CD14-positive monocyte (primary cell): Measurements from ENCODE around the gene CMYA5. TPM values are rescaled to one million over a fixed set of nuclear protein-coding genes. Genes with fewer than 3 reads are reported as not detected.

Source experiments
- DNase-seq, 3 donors: peaks; one replicate each; pipeline ENCODE4 v3.0.0-alpha.2; 2011 to 2022
- H2AFZ ChIP-seq: 2 replicates; pipeline ENCODE4 v1.6.0; 2012; ENCODE audit warnings: mild to moderate bottlenecking, low read depth, low read length, inconsistent platforms; ENCODE audit not compliant: insufficient read depth, poor library complexity, severe bottlenecking
- H3K27ac ChIP-seq, 2 donors: 1 replicate in 1 of 2; 2 replicates in 1 of 2; pipeline ENCODE4 v1.5.1; 2012 to 2013; ENCODE audit warnings: low read length in 2 of 2, control low read depth in 1 of 2, inconsistent platforms in 1 of 2, low read depth in 1 of 2, mild to moderate bottlenecking in 1 of 2
- H3K27me3 ChIP-seq, 2 donors: one replicate each; pipeline versions ENCODE4 v1.6.0 to v1.6.1; 2011 to 2013; ENCODE audit warnings: low read length in 2 of 2; ENCODE audit not compliant: control insufficient read depth in 2 of 2, insufficient read depth in 2 of 2
- H3K36me3 ChIP-seq, 2 donors: replicated peaks in 1 of 2; 1 replicate in 1 of 2; 2 replicates in 1 of 2; pipeline versions ENCODE4 v1.5.1 to v1.6.1; 2012 to 2013; ENCODE audit warnings: low read length in 2 of 2, control low read depth in 1 of 2, inconsistent platforms in 1 of 2, mild to moderate bottlenecking in 1 of 2; ENCODE audit not compliant: insufficient read depth in 2 of 2, control insufficient read depth in 1 of 2
- H3K4me1 ChIP-seq, 2 donors: 1 replicate in 1 of 2; 2 replicates in 1 of 2; pipeline versions ENCODE4 v1.5.1 to v1.6.1; 2012 to 2013; ENCODE audit warnings: low read length in 2 of 2, control low read depth in 1 of 2, inconsistent platforms in 1 of 2, mild to moderate bottlenecking in 1 of 2, moderate library complexity in 1 of 2; ENCODE audit not compliant: insufficient read depth in 2 of 2, control insufficient read depth in 1 of 2
- H3K4me2 ChIP-seq: replicated peaks from 2 replicates; pipeline ENCODE3; 2012; ENCODE audit warnings: low read length, moderate library complexity, mild to moderate bottlenecking; ENCODE audit not compliant: poor library complexity, severe bottlenecking; ENCODE audit errors: extremely low read depth
- H3K4me3 ChIP-seq, 3 experiments: fragments of 200-600 bp in 1 of 3; sonication (generic) in 1 of 3; replicated peaks in 1 of 3; 1 replicate in 2 of 3; 2 replicates in 1 of 3; pipeline ENCODE4 v1.5.1; 2011 to 2013; ENCODE audit warnings: low read length in 3 of 3, mild to moderate bottlenecking in 3 of 3, control low read depth in 2 of 3, low read depth in 2 of 3, inconsistent platforms in 1 of 3, moderate library complexity in 1 of 3
- H3K79me2 ChIP-seq: 2 replicates; pipeline ENCODE4 v1.6.0; 2012; ENCODE audit warnings: mild to moderate bottlenecking, control low read depth, inconsistent platforms, low read length, moderate library complexity; ENCODE audit not compliant: insufficient read depth
- H3K9ac ChIP-seq: 2 replicates; pipeline ENCODE4 v1.6.0; 2017; ENCODE audit warnings: low read length, mild to moderate bottlenecking; ENCODE audit not compliant: insufficient read depth, poor library complexity, severe bottlenecking
- H3K9me3 ChIP-seq, 2 donors: replicated peaks in 1 of 2; 1 replicate in 1 of 2; 2 replicates in 1 of 2; pipeline versions ENCODE4 v1.5.1 to v1.6.1; 2012 to 2013; ENCODE audit warnings: low read length in 2 of 2, control low read depth in 1 of 2; ENCODE audit not compliant: control insufficient read depth in 1 of 2, insufficient read depth in 1 of 2
- H4K20me1 ChIP-seq: 2 replicates; pipeline ENCODE4 v1.6.0; 2012; ENCODE audit warnings: mild to moderate bottlenecking, low read length, control low read depth, moderate library complexity; ENCODE audit not compliant: insufficient read depth
- H3K27ac Mint-ChIP-seq, 7 donors: one replicate each; pipeline ENCODE4 v1.8.0; 2020; ENCODE audit warnings: mild to moderate bottlenecking in 7 of 7, mixed read lengths in 7 of 7, moderate library complexity in 6 of 7, inconsistent platforms in 2 of 7
- H3K27me3 Mint-ChIP-seq, 3 donors: one replicate each; pipeline ENCODE4 v1.8.0; 2021 to 2022; ENCODE audit warnings: low read depth in 3 of 3, mild to moderate bottlenecking in 3 of 3, mixed read lengths in 3 of 3, moderate library complexity in 3 of 3, inconsistent platforms in 1 of 3
- H3K36me3 Mint-ChIP-seq, 2 donors: one replicate each; pipeline ENCODE4 v1.8.0; 2020; ENCODE audit warnings: mixed read lengths in 2 of 2, inconsistent platforms in 1 of 2, mild to moderate bottlenecking in 1 of 2
- H3K4me1 Mint-ChIP-seq: one replicate; pipeline ENCODE4 v1.8.0; 2020; ENCODE audit warnings: mild to moderate bottlenecking, mixed read lengths
- H3K4me3 Mint-ChIP-seq, 2 donors: one replicate each; pipeline ENCODE4 v1.8.0; 2020; ENCODE audit warnings: mild to moderate bottlenecking in 2 of 2, mixed read lengths in 2 of 2, moderate library complexity in 1 of 2
- H3K9me3 Mint-ChIP-seq, 7 donors: one replicate each; pipeline ENCODE4 v1.8.0; 2020 to 2022; ENCODE audit warnings: mixed read lengths in 7 of 7, mild to moderate bottlenecking in 6 of 7, moderate library complexity in 6 of 7, inconsistent platforms in 2 of 7
- WGBS: methylation state at CpG from one replicate; pipeline ENCODE4 v1.1.5; 2013; ENCODE audit warnings: missing lambda C conversion rate; ENCODE audit not compliant: insufficient coverage; 5-methylcytosine and 5-hydroxymethylcytosine counted together
- intact Hi-C, 2 donors: fragments of 100-400 bp; cut with micrococcal nuclease; formaldehyde crosslinking; loops; one replicate each; pipeline versions ENCODE4 v1.15.0 to v1.15.1; 2023
- polyA plus RNA-seq, 3 donors: library from polyadenylated mRNA; depleted of rRNA in 1 of 3; unstranded in 2 of 3; stranded (reverse) in 1 of 3; fragments of 300-500 nt in 2 of 3; fragments of >200 nt in 1 of 3; fragmentation: Illumina TruSeq in 2 of 3; gene quantifications; 1 replicate in 2 of 3; 2 replicates in 1 of 3; pipeline ENCODE4 v1.2.3, GENCODE V29; 2012 to 2021
- TF ChIP-seq, protein P1 (sequence below): fragments of 200-600 bp; IDR thresholded peaks from one replicate; pipeline ENCODE4 v1.8.0; 2022; ENCODE audit warnings: antibody characterized with exemption, mild to moderate bottlenecking

Gene CMYA5
- polyA plus RNA-seq, 3 donors: 0.01 to 0.17 TPM; not detected in 1

DNA sequence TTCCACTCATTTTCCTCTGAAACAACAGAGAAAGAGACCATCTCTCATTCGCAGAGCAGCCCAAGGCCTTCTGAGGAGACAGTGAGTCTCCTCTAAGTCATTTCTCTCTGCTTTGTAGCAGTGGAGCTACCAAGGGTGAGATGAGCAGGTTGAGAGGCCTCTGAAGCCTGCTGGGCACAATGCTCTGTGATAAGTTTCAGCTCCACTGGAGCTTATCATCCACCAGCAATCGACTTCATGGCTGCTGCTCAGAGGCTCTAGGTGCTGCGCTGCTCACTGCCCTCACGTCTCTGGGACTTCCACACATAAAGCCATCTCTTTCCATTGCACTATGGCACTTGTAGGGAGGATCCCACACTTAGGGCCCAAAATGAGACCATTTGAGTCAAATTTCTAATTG is 96.3 kb downstream of the CMYA5 start:
- intact Hi-C loops: no loop called here
- Histone ChIP-seq H3K9me3 (no peaks in the 10 kb centered on the region), H3K27ac (no peak overlapping the region), H2AFZ (no peak overlapping the region), H3K9ac (no peak overlapping the region), H3K4me3 (no peak overlapping the region), H3K36me3 (no peaks in the 10 kb centered on the region), H3K79me2 (no peaks in the 10 kb centered on the region), H3K4me1 (no peaks in the 10 kb centered on the region), H3K4me2 (no peak overlapping the region), H3K27me3 (no peaks in the 10 kb centered on the region), H4K20me1 (no peaks in the 10 kb centered on the region)
- Mint-ChIP-seq H3K27me3 (peaks cover 0 to 8% (median 1%) of the 10 kb centered on the region in 3 donors), H3K9me3 (peaks cover 0 to 10% (median 5%) of the 10 kb centered on the region in 7 donors), H3K4me1 (peaks cover 2% of the 10 kb centered on the region), H3K36me3 (no peaks in the 10 kb centered on the region), H3K27ac (no peak overlapping the region), H3K4me3 (no peak overlapping the region)
- WGBS: 93% methylated on average over 3 of the region's 4 CpGs
- no peak for DNase-seq
- TF ChIP-seq, protein P1, sequence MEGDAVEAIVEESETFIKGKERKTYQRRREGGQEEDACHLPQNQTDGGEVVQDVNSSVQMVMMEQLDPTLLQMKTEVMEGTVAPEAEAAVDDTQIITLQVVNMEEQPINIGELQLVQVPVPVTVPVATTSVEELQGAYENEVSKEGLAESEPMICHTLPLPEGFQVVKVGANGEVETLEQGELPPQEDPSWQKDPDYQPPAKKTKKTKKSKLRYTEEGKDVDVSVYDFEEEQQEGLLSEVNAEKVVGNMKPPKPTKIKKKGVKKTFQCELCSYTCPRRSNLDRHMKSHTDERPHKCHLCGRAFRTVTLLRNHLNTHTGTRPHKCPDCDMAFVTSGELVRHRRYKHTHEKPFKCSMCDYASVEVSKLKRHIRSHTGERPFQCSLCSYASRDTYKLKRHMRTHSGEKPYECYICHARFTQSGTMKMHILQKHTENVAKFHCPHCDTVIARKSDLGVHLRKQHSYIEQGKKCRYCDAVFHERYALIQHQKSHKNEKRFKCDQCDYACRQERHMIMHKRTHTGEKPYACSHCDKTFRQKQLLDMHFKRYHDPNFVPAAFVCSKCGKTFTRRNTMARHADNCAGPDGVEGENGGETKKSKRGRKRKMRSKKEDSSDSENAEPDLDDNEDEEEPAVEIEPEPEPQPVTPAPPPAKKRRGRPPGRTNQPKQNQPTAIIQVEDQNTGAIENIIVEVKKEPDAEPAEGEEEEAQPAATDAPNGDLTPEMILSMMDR: no peak

DNA sequence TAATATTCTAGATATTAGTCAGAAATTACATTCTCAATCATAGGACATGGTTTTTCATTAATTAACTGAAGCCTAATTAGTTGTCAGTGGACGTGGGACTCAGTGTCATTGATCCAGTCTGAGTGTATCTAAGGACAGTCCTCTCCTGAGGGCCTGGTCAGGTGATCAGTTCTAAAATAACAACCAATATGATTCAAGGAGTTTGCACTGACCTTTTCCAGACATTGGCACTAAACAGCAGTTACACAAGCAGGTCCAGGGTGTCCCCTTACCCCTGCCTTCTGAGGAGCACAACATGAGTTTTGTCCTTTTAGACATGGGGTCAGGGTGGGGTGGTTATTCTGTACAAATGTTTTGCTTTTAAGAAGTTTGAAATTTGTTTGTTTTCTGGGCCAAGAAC is 97.8 kb downstream of the CMYA5 start:
- WGBS: 100% methylated on average over 1 of the region's 1 CpG
- DNase-seq: no peak

More for the DNA sequence above, 97.8 kb downstream of the CMYA5 start:
- Histone ChIP-seq H3K4me1 (no peaks in the 10 kb centered on the region), H2AFZ (no peak overlapping the region), H3K79me2 (no peaks in the 10 kb centered on the region), H3K27me3 (no peaks in the 10 kb centered on the region), H3K36me3 (no peaks in the 10 kb centered on the region), H3K4me2 (no peak overlapping the region), H3K9ac (no peak overlapping the region), H3K4me3 (no peak overlapping the region), H4K20me1 (no peaks in the 10 kb centered on the region), H3K27ac (no peak overlapping the region), H3K9me3 (no peaks in the 10 kb centered on the region)
- intact Hi-C loops: no loop called here
- TF ChIP-seq, protein P1: no peak
- Mint-ChIP-seq H3K9me3 (peaks cover 0 to 10% (median 5%) of the 10 kb centered on the region in 7 donors), H3K4me3 (no peak overlapping the region), H3K27ac (no peak overlapping the region), H3K4me1 (peaks cover 9% of the 10 kb centered on the region), H3K36me3 (no peaks in the 10 kb centered on the region), H3K27me3 (peaks cover 0 to 8% (median 1%) of the 10 kb centered on the region in 3 donors)
